GM21528 (cell line): Measurements from ENCODE around the gene ANO2.
"Not testable (repeated sequence)": the region's sequence is repeated elsewhere in the genome, so short reads cannot be mapped to it uniquely, and the experiment has no call there.

ENCODE experiments used
- ATAC-seq: cut with Tn5 transposase; IDR thresholded peaks from one replicate; pipeline ENCODE4 v1.9.1; 2021; ENCODE audit warnings: mild to moderate bottlenecking, moderate library complexity; ENCODE audit not compliant: unreplicated experiment, low FRiP score

ANO2 gene

GRCh38 chr12:5567016-5567725 is 377.9 kb downstream of the ANO2 start:
- ATAC-seq: no peak

GRCh38 chr12:5565933-5566599 is 379.0 kb downstream of the ANO2 start:
- ATAC-seq: no peak

- ATAC-seq: no peak
These were observed 382.5 kb downstream of the ANO2 start for GRCh38 chr12:5562581-5562980.

GRCh38 chr12:5561846-5562245 is 383.2 kb downstream of the ANO2 start:
- no peak for ATAC-seq

GRCh38 chr12:5561057-5561456 is 384.0 kb downstream of the ANO2 start:
- ATAC-seq: no peak

GRCh38 chr12:5560265-5560664 is 384.8 kb downstream of the ANO2 start:
- ATAC-seq: no peak

GRCh38 chr12:5557906-5558305 is 387.2 kb downstream of the ANO2 start:
- ATAC-seq: no peak

- ATAC-seq: no peak
These were observed 387.9 kb downstream of the ANO2 start for GRCh38 chr12:5556946-5557673.

- no peak for ATAC-seq
These were observed 388.9 kb downstream of the ANO2 start for GRCh38 chr12:5556033-5556614.

- ATAC-seq: no peak
These were observed 390.3 kb downstream of the ANO2 start for GRCh38 chr12:5554711-5555110.

- no peak for ATAC-seq
These were observed 396.0 kb downstream of the ANO2 start for GRCh38 chr12:5549011-5549410.

- no peak for ATAC-seq
These were observed 396.7 kb downstream of the ANO2 start for GRCh38 chr12:5548152-5548943.

- no peak for ATAC-seq
These were observed 398.4 kb downstream of the ANO2 start for GRCh38 chr12:5546616-5547015.

- ATAC-seq: no peak
These were observed 407.3 kb downstream of the ANO2 start for GRCh38 chr12:5537771-5538170.

- ATAC-seq: not testable (repeated sequence)
These were observed 407.9 kb downstream of the ANO2 start for GRCh38 chr12:5537026-5537615.

GRCh38 chr12:5535541-5535940 is 409.5 kb downstream of the ANO2 start:
- ATAC-seq: no peak

GRCh38 chr12:5534426-5535199 is 410.4 kb downstream of the ANO2 start:
- no peak for ATAC-seq

- ATAC-seq: no peak
These were observed 411.7 kb downstream of the ANO2 start for GRCh38 chr12:5533368-5533767.

- ATAC-seq: no peak
These were observed 419.2 kb downstream of the ANO2 start for GRCh38 chr12:5525783-5526367.
